Measurements from ENCODE around the gene ALX1.

DNA sequence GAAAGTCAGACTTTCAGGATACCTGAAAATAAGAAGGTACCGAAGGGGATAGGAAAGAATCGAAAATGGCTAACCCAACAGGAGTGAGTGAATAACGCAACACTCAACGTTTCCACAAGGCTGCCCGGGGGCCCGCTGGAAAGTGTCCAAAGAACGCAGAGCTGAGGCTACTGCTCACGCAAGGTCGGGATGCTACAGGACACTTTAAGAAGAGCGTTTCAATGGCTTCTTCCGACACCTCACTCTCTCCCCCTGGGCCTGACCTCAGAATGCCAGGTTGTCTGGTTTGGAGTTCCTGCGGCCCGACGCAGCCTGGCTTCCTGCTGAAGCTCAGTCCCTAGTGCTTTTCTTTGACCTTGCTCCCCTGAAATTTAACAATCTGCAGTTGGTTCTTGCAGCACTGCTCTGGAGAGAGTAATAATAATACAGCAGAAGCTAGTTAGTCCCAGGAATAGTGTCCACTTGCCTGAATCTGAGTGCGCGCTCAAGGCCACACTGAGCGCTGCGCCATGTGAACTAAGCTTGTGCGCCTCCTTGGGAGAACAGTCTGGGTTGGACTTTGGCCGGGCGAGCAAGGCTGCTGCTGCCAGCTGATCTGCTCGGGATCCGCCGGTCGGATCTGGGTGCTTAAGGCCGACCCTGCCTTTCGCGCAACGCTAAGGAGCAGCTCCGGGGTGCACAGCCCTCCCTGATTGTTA is 2.0 kb upstream of the ALX1 start:
- TF ChIP-seq POLR2A (IDR thresholded peaks at IDR 0.05), result no peak
- TF ChIP-seq, protein P1, sequence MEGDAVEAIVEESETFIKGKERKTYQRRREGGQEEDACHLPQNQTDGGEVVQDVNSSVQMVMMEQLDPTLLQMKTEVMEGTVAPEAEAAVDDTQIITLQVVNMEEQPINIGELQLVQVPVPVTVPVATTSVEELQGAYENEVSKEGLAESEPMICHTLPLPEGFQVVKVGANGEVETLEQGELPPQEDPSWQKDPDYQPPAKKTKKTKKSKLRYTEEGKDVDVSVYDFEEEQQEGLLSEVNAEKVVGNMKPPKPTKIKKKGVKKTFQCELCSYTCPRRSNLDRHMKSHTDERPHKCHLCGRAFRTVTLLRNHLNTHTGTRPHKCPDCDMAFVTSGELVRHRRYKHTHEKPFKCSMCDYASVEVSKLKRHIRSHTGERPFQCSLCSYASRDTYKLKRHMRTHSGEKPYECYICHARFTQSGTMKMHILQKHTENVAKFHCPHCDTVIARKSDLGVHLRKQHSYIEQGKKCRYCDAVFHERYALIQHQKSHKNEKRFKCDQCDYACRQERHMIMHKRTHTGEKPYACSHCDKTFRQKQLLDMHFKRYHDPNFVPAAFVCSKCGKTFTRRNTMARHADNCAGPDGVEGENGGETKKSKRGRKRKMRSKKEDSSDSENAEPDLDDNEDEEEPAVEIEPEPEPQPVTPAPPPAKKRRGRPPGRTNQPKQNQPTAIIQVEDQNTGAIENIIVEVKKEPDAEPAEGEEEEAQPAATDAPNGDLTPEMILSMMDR (IDR thresholded peaks at IDR 0.05), result no peak
